Right lobe of liver (tissue), 4 donors: ENCODE results near the gene GPC6.

Experiments used
- POLR2A ChIP-seq: fragments of 450-650 bp; IDR thresholded peaks from one replicate; pipeline ENCODE4 v1.6.1; 2017; ENCODE audit warnings: antibody characterized with exemption, mild to moderate bottlenecking
- TF ChIP-seq, protein P1 (sequence below), 4 donors: fragments of 200-600 bp in 3 of 4; fragments of 450-650 bp in 1 of 4; IDR thresholded peaks; one replicate each; pipeline versions ENCODE4 v1.5.1 to v1.8.0; 2016 to 2022; ENCODE audit warnings: antibody characterized with exemption in 4 of 4, mild to moderate bottlenecking in 2 of 4
- donor health status: DM: no; HTN: no; CAD: no.
- donor health status: DM: no; HTN: no; CAD: no.
- donor health status: DM: no; HTN: yes; CAD: no.

DNA sequence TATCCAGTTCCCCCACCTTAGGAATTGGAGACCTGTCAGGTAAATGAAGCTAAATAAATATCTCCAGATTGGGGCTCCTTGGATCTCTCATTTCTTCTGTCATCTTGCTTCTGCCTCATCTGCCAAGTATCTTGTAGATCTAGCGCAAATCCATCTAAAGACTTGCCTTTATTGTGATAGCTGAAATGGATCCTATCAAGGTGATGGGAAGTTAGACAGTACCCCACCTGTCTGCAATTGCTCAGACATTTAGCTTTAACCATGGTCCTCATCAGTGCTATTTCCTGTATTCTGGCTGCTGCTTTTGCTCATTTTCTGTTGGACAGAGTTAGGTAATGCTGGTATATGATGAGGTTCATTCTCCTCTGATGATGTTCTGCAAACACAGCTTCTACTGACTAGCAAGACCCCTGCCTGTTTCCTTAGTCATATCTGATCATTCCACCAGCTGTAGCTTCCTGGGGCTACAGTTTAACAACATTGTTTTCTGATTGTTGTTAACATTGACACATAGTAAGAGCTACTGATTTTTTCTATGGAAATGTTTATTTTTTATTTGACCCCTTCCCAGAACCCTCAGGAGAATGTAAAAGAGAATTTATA lies 912.9 kb downstream of the GPC6 start:
- TF ChIP-seq, protein P1, sequence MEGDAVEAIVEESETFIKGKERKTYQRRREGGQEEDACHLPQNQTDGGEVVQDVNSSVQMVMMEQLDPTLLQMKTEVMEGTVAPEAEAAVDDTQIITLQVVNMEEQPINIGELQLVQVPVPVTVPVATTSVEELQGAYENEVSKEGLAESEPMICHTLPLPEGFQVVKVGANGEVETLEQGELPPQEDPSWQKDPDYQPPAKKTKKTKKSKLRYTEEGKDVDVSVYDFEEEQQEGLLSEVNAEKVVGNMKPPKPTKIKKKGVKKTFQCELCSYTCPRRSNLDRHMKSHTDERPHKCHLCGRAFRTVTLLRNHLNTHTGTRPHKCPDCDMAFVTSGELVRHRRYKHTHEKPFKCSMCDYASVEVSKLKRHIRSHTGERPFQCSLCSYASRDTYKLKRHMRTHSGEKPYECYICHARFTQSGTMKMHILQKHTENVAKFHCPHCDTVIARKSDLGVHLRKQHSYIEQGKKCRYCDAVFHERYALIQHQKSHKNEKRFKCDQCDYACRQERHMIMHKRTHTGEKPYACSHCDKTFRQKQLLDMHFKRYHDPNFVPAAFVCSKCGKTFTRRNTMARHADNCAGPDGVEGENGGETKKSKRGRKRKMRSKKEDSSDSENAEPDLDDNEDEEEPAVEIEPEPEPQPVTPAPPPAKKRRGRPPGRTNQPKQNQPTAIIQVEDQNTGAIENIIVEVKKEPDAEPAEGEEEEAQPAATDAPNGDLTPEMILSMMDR (IDR thresholded peaks at IDR 0.05): no peak
- no peak for TF ChIP-seq POLR2A
